GM19467 (cell line): ENCODE data around the gene MND1.

ENCODE experiments used
- ATAC-seq: cut with Tn5 transposase; IDR thresholded peaks from one replicate; pipeline ENCODE4 v1.9.1; 2021; ENCODE audit warnings: mild to moderate bottlenecking, moderate library complexity; ENCODE audit not compliant: unreplicated experiment

The MND1 gene

DNA sequence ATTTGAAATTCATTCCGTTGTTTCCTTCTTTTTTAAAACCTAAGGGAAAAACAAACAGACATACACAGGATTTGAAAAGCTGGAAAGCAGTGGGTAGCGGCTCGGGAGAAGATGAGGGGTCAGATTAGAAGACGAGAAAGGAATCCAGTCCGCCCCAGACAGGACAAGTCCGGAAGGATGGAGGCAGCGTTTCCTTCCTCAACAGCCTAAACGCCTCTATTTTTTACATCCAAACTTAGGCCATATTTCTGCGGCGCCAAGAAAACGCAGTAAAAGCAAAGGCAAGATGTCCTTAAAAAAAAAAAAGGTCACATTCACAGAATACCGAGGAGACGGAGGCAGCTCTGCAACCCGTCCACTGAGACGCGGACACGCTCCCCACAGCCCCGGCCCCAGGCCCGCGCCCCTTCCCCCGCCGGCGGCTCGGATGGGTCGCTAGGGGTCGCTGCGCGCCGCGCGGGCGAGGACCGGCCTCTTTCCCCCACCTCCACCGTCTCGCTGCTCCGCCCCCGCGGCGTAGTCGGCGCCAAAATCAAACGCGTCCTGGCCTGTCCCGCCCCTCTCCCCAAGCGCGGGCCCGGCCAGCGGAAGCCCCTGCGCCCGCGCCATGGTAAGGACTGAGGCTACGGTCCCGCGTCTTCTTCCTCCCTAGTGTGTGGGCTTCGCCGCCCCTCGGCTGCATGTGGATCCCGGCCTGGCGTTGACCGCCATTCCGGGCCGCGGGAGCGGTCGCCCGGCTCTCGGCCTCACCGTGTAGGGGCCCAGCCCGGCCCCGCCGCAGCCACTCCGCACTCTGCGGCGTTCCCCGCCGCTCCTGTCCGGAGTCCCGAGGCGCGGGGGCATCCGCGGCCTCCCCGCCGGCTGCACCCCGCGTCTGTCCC lies at the start of gene MND1:
MND1 (plus strand) TSS at position 558 of the 881 bp plus-strand sequence; CDS start at position 608, 50 bp downstream.
- ATAC-seq, result peak; percentile 81

- no peak for ATAC-seq
Measured at GRCh38 chr4:153295131-153295755, 49.2 kb upstream of the MND1 start.

- ATAC-seq, result no peak
Measured at GRCh38 chr4:153296040-153296823, 48.3 kb upstream of the MND1 start.

GRCh38 chr4:153297116-153297515 lies 47.4 kb upstream of the MND1 start:
- ATAC-seq, result no peak

DNA sequence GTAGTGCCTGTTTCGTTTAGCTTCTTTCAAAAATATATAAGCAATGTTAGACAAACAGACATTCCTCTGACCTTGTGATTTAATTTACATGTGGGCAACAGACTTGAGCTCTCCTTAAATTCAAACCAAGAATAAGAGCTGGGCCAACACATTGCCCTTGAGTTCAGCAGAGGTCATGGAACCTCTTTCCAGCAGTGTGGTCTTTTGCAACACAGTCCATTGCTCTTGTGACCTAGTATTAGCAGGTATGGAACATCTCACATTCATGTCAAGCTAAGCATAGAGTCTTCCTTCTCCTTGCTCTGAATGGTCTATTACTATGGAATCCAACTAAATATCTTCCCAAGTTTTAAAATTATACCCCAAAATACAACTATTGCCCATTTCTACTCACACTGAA lies 33.7 kb upstream of the MND1 start:
- no peak for ATAC-seq

DNA sequence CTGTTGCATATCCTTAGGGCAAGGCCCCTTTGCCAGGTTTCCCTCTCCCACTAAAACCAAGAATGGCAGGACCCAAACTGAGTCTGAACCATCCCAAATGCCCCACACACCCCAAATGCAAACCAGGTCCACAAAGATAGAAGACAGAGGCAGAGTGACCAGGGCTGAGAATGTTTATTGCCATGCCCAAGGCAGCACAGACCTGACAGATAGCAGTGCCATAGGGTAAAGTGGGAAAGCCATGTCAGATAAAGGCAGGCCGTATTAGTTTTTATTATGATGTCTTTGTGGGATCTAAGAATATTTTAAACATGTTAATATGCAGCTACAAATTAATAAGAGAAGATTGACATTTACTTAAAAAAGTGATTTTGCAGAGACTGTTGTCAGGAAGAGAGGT lies 29.6 kb upstream of the MND1 start:
- no peak for ATAC-seq

- ATAC-seq, result no peak
Measured at GRCh38 chr4:153318696-153319320, 25.7 kb upstream of the MND1 start.

DNA sequence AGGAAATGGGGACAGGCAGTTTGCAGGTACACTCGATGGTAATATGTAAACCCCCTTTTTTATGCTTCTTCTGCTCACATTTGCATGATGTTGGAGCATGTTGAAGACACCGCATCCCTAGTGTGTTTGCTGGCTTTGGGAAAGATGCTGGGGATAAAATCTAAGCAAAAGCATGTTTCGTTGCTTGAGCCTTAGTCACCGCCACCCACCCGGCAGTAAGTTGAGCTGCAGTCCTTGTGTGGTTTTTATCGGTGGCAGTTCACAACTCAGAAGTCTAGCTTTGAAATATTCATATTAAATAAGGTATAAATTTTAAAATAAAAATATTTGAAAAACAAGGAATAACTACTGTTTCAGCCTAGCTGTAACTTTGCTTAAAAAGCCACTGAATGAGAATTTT lies 21.7 kb upstream of the MND1 start:
- ATAC-seq, result no peak

GRCh38 chr4:153324046-153324445 lies 20.4 kb upstream of the MND1 start:
- no peak for ATAC-seq

DNA sequence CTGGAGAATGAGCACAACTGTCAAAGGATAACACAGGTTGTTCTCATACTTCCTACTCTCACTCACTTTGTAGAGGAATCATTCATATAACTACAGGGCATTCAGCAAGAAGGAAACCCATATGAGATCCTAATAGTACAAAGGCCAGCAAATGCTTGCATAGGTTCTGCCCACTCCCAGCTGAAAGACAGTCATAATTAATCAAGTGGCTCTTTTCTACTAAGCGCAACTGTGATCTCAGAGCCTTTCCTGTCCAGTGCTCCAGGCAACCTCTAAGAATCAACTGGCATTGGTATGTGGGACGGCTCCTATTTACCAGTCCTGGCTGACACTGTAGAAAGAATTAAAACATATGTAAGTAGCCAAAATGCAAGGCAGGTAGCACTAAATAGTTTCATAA lies 18.9 kb upstream of the MND1 start:
- no peak for ATAC-seq

DNA sequence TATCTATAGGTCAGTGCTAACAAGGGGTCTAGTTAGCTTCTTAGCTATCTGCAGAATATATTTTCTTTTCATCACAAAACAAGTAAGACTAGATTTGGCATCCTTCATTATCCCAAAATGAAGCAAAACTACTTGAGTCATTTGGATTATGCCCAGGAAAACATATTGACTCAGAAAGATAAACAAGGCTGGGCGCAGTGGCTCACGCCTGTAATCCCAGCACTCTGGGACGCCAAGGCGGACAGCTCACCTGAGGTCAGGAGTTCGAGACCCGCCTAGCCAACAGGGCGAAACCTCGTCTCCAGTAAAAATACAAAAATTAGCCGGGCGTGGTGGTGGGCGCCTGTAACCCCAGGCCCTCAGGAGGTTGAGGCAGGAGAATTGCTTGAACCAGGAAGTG lies 18.0 kb upstream of the MND1 start:
- ATAC-seq, result no peak

DNA sequence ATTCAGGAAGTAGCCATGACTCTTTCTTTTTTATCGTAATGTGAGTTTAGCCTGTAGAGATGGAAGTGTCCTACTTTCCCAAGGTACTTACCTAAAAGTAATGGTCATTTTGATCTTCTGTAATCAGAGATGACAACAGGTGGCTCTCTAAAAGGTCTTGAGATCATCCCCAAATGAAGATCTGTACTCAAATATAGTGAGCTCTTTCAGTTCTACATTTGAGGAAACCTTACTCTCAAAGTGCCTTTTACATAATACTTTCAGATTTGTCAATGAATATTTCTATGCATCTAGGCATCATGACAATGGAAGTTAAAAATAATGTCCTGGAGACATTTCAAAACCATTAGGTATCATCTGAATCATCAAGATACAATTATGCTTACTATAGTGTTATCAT lies 17.2 kb upstream of the MND1 start:
- no peak for ATAC-seq

DNA sequence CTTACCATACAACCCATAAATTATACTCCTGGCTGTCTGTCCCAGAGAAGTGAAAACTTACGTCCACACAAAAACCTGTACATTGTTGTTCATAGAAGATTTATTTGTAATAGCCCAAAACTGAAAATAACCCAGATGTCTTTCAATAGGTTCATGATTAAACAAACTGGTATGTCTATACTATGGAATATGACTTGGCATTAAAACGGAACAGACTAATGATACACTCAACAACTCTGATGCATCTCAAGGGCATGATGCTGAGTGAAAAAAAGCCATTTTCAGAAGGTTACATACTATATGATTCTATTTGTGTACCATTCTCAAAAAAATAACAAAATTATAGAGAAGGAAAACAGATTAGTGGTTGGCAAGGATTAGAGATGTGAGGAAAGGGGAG lies 11.6 kb upstream of the MND1 start:
- no peak for ATAC-seq

DNA sequence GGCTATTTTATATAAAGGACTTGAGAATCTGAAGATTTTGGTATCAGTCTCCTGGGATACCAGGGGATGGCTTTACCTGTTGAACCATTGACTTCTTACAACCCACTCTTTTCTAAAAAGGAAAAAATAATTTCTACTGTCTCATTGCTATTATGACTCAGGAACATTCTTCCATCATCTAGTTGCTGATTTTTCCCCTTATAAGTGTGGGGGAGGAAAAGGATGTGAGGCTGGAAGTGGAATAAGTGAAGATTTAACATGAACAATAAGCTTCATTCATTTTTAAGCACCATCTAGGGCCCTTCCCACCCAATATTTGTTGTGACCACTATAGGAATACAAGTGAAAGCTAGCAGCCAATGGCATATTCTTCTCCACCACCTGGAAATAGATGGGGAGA lies 10.6 kb upstream of the MND1 start:
- no peak for ATAC-seq

DNA sequence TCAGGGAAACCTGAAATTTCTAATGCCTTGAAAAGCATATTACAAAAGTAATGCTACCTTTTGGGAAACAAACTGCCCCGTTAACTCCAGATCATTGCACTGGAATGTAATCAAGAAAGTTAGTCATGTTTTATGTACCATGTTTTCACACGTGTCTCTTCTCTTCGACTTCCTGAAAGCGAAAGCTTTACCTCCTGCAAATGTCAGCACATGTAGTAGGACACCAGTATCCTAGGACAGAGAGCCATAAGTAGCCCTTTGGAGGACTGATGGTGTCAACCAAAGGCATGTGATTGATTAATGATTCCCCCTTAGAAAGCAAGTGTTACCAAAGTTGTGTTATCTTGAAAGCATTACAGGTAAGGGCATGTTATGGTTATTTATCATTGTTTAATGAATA lies 8.8 kb upstream of the MND1 start:
- no peak for ATAC-seq

DNA sequence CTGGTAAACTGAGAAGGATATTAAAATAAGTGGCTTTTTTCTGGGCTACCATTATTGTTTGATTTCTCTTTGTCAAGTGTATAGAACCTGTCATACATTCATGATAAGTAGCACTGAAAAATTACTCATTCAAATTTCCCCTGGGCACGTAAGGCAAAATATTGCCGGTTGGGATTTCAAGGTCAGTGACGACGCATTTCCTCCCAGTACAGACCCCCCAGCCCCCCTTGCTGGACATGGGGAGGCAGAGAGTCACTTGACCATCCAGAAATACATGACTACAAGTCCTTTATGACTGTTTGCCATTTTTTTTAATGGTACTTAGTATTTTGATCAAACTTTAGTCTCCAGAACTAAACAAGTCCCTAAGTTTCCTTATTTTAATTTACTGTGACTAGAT lies 6.8 kb upstream of the MND1 start:
- no peak for ATAC-seq

DNA sequence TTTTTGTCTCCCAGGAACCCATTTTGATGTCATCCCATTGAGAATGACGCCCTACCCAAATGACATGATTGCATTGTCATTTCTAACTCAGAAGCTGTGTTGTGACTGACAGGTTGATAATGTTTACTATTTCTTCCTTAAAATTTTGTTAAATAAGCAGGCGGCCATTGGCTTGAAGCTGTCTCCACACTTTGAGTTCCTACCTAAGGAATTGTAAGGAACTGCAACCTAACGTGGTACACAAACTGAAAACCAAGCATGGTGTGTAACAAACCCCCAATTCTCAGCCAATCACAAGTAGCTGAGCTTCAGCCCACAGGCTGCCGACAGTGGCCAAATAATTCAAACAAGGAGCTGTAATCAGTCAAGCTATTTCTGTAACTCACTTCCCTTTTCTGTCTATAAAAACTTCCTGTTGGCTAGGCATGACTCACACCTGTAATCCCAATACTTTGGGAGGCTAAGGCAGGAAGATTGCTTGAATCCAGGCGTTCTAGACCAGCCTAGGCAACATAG lies 2.9 kb upstream of the MND1 start:
- no peak for ATAC-seq

- ATAC-seq, result no peak
Measured at GRCh38 chr4:153342751-153343552, 1.5 kb upstream of the MND1 start.

DNA sequence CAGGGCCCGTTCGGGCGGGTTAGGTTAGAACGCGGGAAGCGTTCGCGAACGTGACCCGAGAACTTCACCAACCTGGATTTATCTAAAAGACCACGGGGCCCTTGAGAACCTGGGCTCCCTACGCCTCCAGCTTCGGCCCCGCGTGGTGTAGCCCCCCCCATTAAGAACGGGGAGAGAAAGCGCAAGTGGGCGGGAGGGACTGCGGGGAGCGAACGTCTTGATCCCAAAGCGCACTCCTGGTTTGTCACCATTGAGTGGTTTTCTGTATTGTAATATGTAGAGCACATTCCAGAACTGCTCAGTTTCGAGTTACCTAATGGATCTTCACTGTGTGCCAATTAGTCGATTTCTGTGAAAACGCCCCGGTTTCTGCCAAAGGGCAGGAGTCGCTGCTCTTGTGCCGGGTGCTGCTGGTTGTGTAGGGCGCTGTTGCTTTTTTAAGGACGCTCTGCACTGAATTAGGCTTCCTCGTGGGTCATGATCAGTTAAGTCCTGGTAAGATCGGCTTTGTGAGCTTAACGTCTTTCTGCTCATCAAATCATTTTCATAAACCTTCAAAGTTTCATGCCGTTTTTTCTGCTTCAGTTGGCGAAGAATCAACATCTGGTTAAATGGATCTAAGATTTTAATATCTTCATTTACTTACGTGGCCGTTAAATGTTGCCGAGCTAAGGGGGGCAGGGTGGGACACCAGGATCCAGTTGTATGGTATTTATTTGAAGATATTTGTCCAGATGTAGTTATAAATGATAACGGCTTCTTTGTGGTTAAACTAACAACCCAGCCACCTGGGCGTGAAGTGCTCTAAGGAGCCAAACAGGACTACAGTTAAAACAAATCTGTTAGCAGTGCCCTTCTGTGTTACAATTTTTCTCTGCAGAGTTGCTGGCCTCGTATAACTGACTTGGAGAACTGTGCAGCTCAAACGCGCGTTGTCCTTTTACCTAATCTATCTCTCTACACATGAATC lies 809 bp downstream of the MND1 start:
- peak; percentile 9 for ATAC-seq
